ENCODE data around the gene SLC6A11.

GRCh38 chr3:10774825-10775224 is 41.2 kb upstream of the SLC6A11 start:
- TF ChIP-seq, protein P1, sequence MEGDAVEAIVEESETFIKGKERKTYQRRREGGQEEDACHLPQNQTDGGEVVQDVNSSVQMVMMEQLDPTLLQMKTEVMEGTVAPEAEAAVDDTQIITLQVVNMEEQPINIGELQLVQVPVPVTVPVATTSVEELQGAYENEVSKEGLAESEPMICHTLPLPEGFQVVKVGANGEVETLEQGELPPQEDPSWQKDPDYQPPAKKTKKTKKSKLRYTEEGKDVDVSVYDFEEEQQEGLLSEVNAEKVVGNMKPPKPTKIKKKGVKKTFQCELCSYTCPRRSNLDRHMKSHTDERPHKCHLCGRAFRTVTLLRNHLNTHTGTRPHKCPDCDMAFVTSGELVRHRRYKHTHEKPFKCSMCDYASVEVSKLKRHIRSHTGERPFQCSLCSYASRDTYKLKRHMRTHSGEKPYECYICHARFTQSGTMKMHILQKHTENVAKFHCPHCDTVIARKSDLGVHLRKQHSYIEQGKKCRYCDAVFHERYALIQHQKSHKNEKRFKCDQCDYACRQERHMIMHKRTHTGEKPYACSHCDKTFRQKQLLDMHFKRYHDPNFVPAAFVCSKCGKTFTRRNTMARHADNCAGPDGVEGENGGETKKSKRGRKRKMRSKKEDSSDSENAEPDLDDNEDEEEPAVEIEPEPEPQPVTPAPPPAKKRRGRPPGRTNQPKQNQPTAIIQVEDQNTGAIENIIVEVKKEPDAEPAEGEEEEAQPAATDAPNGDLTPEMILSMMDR (IDR thresholded peaks at IDR 0.05 in 8 of 11, conservative IDR thresholded peaks at IDR 0.05 in 3 of 11): no peak
- TF ChIP-seq POLR2A (IDR thresholded peaks at IDR 0.05): no peak
- no peak for TF ChIP-seq POLR2AphosphoS5 (IDR thresholded peaks at IDR 0.05)
